ENCODE measurements around the gene R3HCC1L.

R3HCC1L gene

DNA sequence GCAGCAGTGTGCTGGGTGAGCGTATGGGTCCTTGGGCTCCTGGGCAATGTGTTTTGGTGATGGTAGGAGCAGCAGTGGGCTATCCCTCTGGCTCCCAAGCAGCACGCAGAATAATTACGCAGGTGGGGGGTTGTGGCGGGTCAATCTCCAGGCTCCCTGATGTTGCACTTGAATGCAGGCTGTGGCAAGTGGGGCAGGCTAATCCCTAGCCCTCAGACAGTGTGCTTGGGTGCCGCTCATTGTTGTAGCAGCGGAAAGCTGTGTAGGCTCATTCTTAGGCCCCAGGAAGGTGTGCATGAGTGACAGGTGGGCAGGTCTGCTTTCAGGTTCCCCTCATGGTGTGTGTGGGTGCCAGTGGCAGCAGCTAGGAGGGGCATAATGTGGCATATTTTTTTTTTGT, 89.4 kb downstream of the R3HCC1L start (continued):
- TF ChIP-seq, protein P1, sequence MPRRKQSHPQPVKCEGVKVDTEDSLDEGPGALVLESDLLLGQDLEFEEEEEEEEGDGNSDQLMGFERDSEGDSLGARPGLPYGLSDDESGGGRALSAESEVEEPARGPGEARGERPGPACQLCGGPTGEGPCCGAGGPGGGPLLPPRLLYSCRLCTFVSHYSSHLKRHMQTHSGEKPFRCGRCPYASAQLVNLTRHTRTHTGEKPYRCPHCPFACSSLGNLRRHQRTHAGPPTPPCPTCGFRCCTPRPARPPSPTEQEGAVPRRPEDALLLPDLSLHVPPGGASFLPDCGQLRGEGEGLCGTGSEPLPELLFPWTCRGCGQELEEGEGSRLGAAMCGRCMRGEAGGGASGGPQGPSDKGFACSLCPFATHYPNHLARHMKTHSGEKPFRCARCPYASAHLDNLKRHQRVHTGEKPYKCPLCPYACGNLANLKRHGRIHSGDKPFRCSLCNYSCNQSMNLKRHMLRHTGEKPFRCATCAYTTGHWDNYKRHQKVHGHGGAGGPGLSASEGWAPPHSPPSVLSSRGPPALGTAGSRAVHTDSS (tag by site-specific recombination; IDR thresholded peaks at IDR 0.05) = no peak
- TF ChIP-seq, protein P2, sequence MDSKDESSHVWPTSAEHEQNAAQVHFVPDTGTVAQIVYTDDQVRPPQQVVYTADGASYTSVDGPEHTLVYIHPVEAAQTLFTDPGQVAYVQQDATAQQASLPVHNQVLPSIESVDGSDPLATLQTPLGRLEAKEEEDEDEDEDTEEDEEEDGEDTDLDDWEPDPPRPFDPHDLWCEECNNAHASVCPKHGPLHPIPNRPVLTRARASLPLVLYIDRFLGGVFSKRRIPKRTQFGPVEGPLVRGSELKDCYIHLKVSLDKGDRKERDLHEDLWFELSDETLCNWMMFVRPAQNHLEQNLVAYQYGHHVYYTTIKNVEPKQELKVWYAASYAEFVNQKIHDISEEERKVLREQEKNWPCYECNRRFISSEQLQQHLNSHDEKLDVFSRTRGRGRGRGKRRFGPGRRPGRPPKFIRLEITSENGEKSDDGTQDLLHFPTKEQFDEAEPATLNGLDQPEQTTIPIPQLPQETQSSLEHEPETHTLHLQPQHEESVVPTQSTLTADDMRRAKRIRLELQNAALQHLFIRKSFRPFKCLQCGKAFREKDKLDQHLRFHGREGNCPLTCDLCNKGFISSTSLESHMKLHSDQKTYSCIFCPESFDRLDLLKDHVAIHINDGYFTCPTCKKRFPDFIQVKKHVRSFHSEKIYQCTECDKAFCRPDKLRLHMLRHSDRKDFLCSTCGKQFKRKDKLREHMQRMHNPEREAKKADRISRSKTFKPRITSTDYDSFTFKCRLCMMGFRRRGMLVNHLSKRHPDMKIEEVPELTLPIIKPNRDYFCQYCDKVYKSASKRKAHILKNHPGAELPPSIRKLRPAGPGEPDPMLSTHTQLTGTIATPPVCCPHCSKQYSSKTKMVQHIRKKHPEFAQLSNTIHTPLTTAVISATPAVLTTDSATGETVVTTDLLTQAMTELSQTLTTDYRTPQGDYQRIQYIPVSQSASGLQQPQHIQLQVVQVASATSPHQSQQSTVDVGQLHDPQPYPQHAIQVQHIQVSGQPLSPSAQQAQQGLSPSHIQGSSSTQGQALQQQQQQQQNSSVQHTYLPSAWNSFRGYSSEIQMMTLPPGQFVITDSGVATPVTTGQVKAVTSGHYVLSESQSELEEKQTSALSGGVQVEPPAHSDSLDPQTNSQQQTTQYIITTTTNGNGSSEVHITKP (tag by site-specific recombination; IDR thresholded peaks at IDR 0.05) = no peak
- TF ChIP-seq GFI1B (tag by site-specific recombination; IDR thresholded peaks at IDR 0.05) (no peak), WT1 (tag by site-specific recombination; IDR thresholded peaks at IDR 0.05) (no peak), HOXA7 (CRISPR knock-in tag; IDR thresholded peaks at IDR 0.05; ENCODE audit: borderline replicate concordance) (no peak), ZNF670 (tag by site-specific recombination; IDR thresholded peaks at IDR 0.05; ENCODE audit: low read depth) (no peak)
- TF ChIP-seq, protein P3, sequence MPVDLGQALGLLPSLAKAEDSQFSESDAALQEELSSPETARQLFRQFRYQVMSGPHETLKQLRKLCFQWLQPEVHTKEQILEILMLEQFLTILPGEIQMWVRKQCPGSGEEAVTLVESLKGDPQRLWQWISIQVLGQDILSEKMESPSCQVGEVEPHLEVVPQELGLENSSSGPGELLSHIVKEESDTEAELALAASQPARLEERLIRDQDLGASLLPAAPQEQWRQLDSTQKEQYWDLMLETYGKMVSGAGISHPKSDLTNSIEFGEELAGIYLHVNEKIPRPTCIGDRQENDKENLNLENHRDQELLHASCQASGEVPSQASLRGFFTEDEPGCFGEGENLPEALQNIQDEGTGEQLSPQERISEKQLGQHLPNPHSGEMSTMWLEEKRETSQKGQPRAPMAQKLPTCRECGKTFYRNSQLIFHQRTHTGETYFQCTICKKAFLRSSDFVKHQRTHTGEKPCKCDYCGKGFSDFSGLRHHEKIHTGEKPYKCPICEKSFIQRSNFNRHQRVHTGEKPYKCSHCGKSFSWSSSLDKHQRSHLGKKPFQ (tag by site-specific recombination; IDR thresholded peaks at IDR 0.05) = no peak

DNA sequence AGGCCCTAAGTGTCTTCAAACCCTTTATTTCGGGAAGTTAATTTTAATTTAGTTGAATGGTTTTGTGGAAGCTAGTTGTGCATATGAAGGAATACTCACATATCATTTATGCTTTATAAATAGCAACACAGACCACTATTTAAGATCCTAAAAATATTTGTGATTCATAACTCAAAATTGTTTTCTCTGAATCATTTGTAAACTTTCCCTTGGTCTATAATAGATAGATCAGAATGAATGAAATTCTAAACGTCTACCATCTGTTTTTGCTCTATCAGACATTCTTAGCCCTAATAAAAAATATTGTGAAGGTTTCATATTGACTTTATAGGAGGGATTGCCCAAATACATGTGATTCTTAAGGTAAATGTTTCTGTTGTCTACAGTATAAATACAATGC, 90.1 kb downstream of the R3HCC1L start:
- H3K4me3 ChIP-seq (ENCODE audit: low read depth, low read length) = no peak overlapping the region
- ChIA-PET POLR2A (no interaction called here), CTCF (interaction anchor here (0.6 to 1.0 kb wide), 2 partner anchors 54 to 86 kb away, joined by 3 to 4 read pairs; no protein-coding TSS in a partner anchor)
- TF ChIP-seq ZNF366 (tag by site-specific recombination; conservative IDR thresholded peaks at IDR 0.05) (no peak), ZNF146 (tag by site-specific recombination; IDR thresholded peaks at IDR 0.05) (no peak), ZNF830 (tag by site-specific recombination; IDR thresholded peaks at IDR 0.05; ENCODE audit: low read depth) (no peak), ZNF514 (tag by site-specific recombination; IDR thresholded peaks at IDR 0.05) (no peak), RBAK (tag by site-specific recombination; IDR thresholded peaks at IDR 0.05) (no peak), ZNF169 (tag by site-specific recombination; IDR thresholded peaks at IDR 0.05) (no peak), ZNF324 (tag by site-specific recombination; IDR thresholded peaks at IDR 0.05) (no peak), SP3 (tag by site-specific recombination; IDR thresholded peaks at IDR 0.05) (no peak), ZNF391 (tag by site-specific recombination; IDR thresholded peaks at IDR 0.05; ENCODE audit: borderline replicate concordance, low read depth) (no peak), ZNF677 (tag by site-specific recombination; IDR thresholded peaks at IDR 0.05) (no peak), SCRT1 (tag by site-specific recombination; IDR thresholded peaks at IDR 0.05; ENCODE audit: borderline replicate concordance) (no peak)
- TF ChIP-seq, protein P4, sequence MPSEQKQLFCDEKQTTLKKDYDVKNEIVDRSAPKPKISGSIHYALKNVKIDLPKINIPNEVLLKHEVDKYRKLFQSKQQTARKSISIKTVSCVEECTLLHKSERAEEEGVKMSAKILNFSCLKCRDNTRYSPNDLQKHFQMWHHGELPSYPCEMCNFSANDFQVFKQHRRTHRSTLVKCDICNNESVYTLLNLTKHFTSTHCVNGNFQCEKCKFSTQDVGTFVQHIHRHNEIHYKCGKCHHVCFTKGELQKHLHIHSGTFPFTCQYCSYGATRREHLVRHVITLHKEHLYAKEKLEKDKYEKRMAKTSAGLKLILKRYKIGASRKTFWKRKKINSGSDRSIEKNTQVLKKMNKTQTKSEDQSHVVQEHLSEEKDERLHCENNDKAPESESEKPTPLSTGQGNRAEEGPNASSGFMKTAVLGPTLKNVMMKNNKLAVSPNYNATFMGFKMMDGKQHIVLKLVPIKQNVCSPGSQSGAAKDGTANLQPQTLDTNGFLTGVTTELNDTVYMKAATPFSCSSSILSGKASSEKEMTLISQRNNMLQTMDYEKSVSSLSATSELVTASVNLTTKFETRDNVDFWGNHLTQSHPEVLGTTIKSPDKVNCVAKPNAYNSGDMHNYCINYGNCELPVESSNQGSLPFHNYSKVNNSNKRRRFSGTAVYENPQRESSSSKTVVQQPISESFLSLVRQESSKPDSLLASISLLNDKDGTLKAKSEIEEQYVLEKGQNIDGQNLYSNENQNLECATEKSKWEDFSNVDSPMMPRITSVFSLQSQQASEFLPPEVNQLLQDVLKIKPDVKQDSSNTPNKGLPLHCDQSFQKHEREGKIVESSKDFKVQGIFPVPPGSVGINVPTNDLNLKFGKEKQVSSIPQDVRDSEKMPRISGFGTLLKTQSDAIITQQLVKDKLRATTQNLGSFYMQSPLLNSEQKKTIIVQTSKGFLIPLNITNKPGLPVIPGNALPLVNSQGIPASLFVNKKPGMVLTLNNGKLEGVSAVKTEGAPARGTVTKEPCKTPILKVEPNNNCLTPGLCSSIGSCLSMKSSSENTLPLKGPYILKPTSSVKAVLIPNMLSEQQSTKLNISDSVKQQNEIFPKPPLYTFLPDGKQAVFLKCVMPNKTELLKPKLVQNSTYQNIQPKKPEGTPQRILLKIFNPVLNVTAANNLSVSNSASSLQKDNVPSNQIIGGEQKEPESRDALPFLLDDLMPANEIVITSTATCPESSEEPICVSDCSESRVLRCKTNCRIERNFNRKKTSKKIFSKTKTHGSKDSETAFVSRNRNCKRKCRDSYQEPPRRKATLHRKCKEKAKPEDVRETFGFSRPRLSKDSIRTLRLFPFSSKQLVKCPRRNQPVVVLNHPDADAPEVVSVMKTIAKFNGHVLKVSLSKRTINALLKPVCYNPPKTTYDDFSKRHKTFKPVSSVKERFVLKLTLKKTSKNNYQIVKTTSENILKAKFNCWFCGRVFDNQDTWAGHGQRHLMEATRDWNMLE (tag by site-specific recombination; conservative IDR thresholded peaks at IDR 0.05; ENCODE audit: low read depth) = no peak
- TF ChIP-seq, protein P5, sequence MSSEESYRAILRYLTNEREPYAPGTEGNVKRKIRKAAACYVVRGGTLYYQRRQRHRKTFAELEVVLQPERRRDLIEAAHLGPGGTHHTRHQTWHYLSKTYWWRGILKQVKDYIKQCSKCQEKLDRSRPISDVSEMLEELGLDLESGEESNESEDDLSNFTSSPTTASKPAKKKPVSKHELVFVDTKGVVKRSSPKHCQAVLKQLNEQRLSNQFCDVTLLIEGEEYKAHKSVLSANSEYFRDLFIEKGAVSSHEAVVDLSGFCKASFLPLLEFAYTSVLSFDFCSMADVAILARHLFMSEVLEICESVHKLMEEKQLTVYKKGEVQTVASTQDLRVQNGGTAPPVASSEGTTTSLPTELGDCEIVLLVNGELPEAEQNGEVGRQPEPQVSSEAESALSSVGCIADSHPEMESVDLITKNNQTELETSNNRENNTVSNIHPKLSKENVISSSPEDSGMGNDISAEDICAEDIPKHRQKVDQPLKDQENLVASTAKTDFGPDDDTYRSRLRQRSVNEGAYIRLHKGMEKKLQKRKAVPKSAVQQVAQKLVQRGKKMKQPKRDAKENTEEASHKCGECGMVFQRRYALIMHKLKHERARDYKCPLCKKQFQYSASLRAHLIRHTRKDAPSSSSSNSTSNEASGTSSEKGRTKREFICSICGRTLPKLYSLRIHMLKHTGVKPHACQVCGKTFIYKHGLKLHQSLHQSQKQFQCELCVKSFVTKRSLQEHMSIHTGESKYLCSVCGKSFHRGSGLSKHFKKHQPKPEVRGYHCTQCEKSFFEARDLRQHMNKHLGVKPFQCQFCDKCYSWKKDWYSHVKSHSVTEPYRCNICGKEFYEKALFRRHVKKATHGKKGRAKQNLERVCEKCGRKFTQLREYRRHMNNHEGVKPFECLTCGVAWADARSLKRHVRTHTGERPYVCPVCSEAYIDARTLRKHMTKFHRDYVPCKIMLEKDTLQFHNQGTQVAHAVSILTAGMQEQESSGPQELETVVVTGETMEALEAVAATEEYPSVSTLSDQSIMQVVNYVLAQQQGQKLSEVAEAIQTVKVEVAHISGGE (tag by site-specific recombination; conservative IDR thresholded peaks at IDR 0.05; ENCODE audit: low read depth) = no peak
- no peaks in the 10 kb centered on the region for H3K36me3 ChIP-seq (ENCODE audit: control insufficient read depth in 2 of 2, insufficient read depth in 1 of 2, low read length in 2 of 2)
- no peak overlapping the region for H3K27ac ChIP-seq (ENCODE audit: extremely low read depth, low read depth, low read length)
- H3K4me1 ChIP-seq (ENCODE audit: control insufficient read depth, insufficient read depth, low read length) = 0 out of 2 replicates have a peak, but pooled peaks cover 2% of the 10 kb centered on the region
- H3K9me3 ChIP-seq (ENCODE audit: control insufficient read depth, insufficient read depth, low read depth, low read length) = no peaks in the 10 kb centered on the region

All from HEK293 (cell line).